K562 (cell line): ENCODE data around the gene PLXNA2. TPM values are rescaled to one million over a fixed set of nuclear protein-coding genes. Genes with fewer than 3 reads are reported as not detected.

Experiments used
- EHMT2 ChIP-seq: fragments of 450-650 bp; IDR thresholded peaks from 2 replicates; pipeline ENCODE4 v1.6.1; 2018; ENCODE audit warnings: antibody characterized with exemption
- ETV6 ChIP-seq, 3 experiments: fragments of 150-350 bp in 1 of 3; sonication (generic) in 1 of 3; formaldehyde crosslinking in 1 of 3; IDR thresholded peaks; 2 replicates each; pipeline versions ENCODE4 v1.6.1 to v1.8.0; 2014 to 2022; ENCODE audit warnings: borderline replicate concordance in 2 of 3, low read depth in 2 of 3, antibody characterized with exemption in 1 of 3, low read length in 1 of 3, mild to moderate bottlenecking in 1 of 3, missing genetic modification reagents in 1 of 3
- FOXK1 ChIP-seq: sonication (generic); formaldehyde crosslinking; IDR thresholded peaks from 2 replicates; pipeline ENCODE4 v1.8.0; 2022; ENCODE audit warnings: missing genetic modification reagents, mild to moderate bottlenecking, borderline replicate concordance
- GATAD2A ChIP-seq: fragments of 450-650 bp; IDR thresholded peaks from 2 replicates; pipeline ENCODE4 v1.6.1; 2017
- HMBOX1 ChIP-seq: sonication (generic); IDR thresholded peaks from 2 replicates; pipeline ENCODE4 v1.6.1; 2016
- NCOA1 ChIP-seq: fragments of 450-650 bp; IDR thresholded peaks from 2 replicates; pipeline ENCODE4 v1.6.1; 2016; ENCODE audit warnings: low read depth
- NCOR1 ChIP-seq: fragments of 450-650 bp; IDR thresholded peaks from 2 replicates; pipeline ENCODE4 v1.6.1; 2016; ENCODE audit warnings: mild to moderate bottlenecking, moderate library complexity
- PHB2 ChIP-seq: fragments of 450-650 bp; IDR thresholded peaks from 2 replicates; pipeline ENCODE4 v1.6.1; 2017; ENCODE audit warnings: low read depth
- RAD21 ChIP-seq, 2 experiments: fragments of 250-450 bp in 1 of 2; fragments of 450-650 bp in 1 of 2; sonication (Bioruptor Pico) in 1 of 2; formaldehyde crosslinking in 1 of 2; IDR thresholded peaks in 1 of 2; conservative IDR thresholded peaks in 1 of 2; 2 replicates each; pipeline versions ENCODE4 v1.4.0 to v1.8.0; 2020 to 2022; ENCODE audit warnings: mild to moderate bottlenecking in 2 of 2, moderate library complexity in 1 of 2
- RAD51 ChIP-seq: fragments of 450-650 bp; IDR thresholded peaks from 2 replicates; pipeline ENCODE4 v1.7.1; 2016; ENCODE audit warnings: low read depth, mild to moderate bottlenecking, borderline replicate concordance
- RFX1 ChIP-seq: fragments of 450-650 bp; IDR thresholded peaks from 2 replicates; pipeline ENCODE4 v1.6.1; 2016; ENCODE audit warnings: mild to moderate bottlenecking, moderate library complexity
- SNIP1 ChIP-seq: fragments of 450-650 bp; IDR thresholded peaks from 2 replicates; pipeline ENCODE4 v1.7.1; 2017; ENCODE audit warnings: low read depth, mild to moderate bottlenecking
- TCFL5 ChIP-seq: fragments of 250-450 bp; sonication (Bioruptor Pico); conservative IDR thresholded peaks from 2 replicates; pipeline ENCODE4 v1.6.1; 2021; ENCODE audit warnings: mild to moderate bottlenecking, moderate library complexity, matching md5 sums
- TEAD4 ChIP-seq, 2 experiments: sonication (generic) in 1 of 2; formaldehyde crosslinking in 1 of 2; IDR thresholded peaks; 2 replicates each; pipeline versions ENCODE4 v1.6.1 to v1.8.0; 2012 to 2022; ENCODE audit warnings: borderline replicate concordance in 1 of 2, inconsistent platforms in 1 of 2, low read length in 1 of 2, mild to moderate bottlenecking in 1 of 2, missing genetic modification reagents in 1 of 2
- USF2 ChIP-seq: sonication (generic); formaldehyde crosslinking; IDR thresholded peaks from 2 replicates; pipeline ENCODE4 v1.5.0; 2020; ENCODE audit warnings: missing genetic modification reagents
- YBX1 ChIP-seq: fragments of 450-650 bp; IDR thresholded peaks from 2 replicates; pipeline ENCODE4 v1.7.1; 2016; ENCODE audit warnings: mild to moderate bottlenecking
- ZNF133 ChIP-seq: fragments of 250-450 bp; sonication (Bioruptor Pico); IDR thresholded peaks from 2 replicates; pipeline ENCODE4 v1.4.0; 2020; ENCODE audit warnings: mild to moderate bottlenecking
- ZNF324 ChIP-seq: fragments of 250-450 bp; sonication (Bioruptor Pico); IDR thresholded peaks from 2 replicates; pipeline ENCODE4 v1.4.0; 2020; ENCODE audit warnings: mild to moderate bottlenecking
- ZNF449 ChIP-seq: fragments of 250-450 bp; sonication (Bioruptor Pico); IDR thresholded peaks from 2 replicates; pipeline ENCODE4 v1.8.0; 2022; ENCODE audit warnings: moderate library complexity, mild to moderate bottlenecking, inconsistent platforms
- ZNF655 ChIP-seq: fragments of 250-450 bp; sonication (Bioruptor Pico); IDR thresholded peaks from 2 replicates; pipeline ENCODE4 v1.5.0; 2021
- polyA plus RNA-seq, 8 experiments: library from polyadenylated mRNA; depleted of rRNA in 4 of 8; stranded (reverse) in 5 of 8; unstranded in 3 of 8; fragments of >200 nt; fragmentation: Nextera tagmentation in 2 of 8; fragmentation: Illumina TruSeq in 1 of 8; extraction: Ambion mirVana in 2 of 8; extraction: Trizol in 1 of 8; gene quantifications; 2 replicates each; pipeline versions ENCODE4 v1.2.1 to v1.2.3, GENCODE V29; 2011 to 2014; ENCODE audit warnings: inconsistent platforms in 1 of 8, missing spikeins in 1 of 8
- total RNA-seq, 7 experiments: library from RNA; depleted of rRNA in 6 of 7; stranded (reverse); fragments of >200 nt in 6 of 7; fragmentation: Illumina TruSeq in 2 of 7; extraction: Trizol in 2 of 7; gene quantifications; 2 replicates each; pipeline versions ENCODE4 v1.2.1 to v1.2.3, GENCODE V29; 2011 to 2021; ENCODE audit warnings: low replicate concordance in 1 of 7
- TF ChIP-seq, protein P1 (sequence below): fragments of 450-650 bp; formaldehyde crosslinking; IDR thresholded peaks from 2 replicates; pipeline ENCODE4 v1.4.0; 2020; ENCODE audit warnings: mild to moderate bottlenecking, moderate library complexity
- TF ChIP-seq, protein P2 (sequence below): sonication (generic); formaldehyde crosslinking; IDR thresholded peaks from 2 replicates; pipeline ENCODE4 v1.9.0; 2022; ENCODE audit warnings: mild to moderate bottlenecking, missing genetic modification reagents

The PLXNA2 gene
- total and polyA plus RNA-seq, 9 of the 15 experiments (the other 6 are each of a cell fraction or from before 2014, with no cell fraction given) = 0.01 to 1.3 (median 0.32) TPM

DNA sequence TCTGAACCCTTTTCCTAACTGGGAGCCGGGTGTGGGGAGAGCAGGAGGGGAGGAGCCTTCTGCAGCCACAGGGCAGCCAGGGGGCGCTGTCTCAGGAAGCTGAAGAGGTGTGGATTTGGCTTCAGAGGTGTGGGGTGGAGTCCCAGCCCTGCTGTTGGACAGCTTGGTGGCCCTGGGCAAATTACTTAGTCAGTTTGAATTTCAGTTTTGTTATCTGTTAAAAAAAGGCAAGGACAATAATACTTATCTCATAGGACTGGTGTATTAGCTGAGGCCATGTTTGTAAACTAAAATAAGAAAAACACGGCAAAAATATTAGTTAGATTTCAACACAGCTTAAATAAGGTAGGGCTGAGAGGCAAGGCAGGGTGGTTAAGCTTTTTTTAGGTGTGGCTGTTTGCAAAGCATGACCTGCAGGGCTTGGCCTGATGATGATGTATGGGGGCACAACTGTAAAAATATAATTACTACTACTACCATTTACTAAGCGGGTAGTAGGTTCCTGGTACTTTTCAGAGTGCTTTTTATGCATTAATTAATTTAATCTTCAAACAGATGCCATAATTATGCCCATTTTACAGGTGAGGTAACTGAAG is 111.8 kb downstream of the PLXNA2 start (continued):
- peak; percentile 83 to 88 for TF ChIP-seq RAD21 (CRISPR knock-in tag; conservative IDR thresholded peaks at IDR 0.05 in 1 of 2, IDR thresholded peaks at IDR 0.05 in 1 of 2)
- TF ChIP-seq ZNF655 = no peak
- TF ChIP-seq SNIP1 = no peak
- TF ChIP-seq EHMT2 = no peak
- TF ChIP-seq GATAD2A = no peak
- TF ChIP-seq HMBOX1 = no peak
- TF ChIP-seq NCOR1 = no peak
- no peak for TF ChIP-seq NCOA1
- TF ChIP-seq YBX1 = no peak
- TF ChIP-seq FOXK1 = no peak
- no peak for TF ChIP-seq USF2 (CRISPR knock-in tag)
- TF ChIP-seq ETV6 (IDR thresholded peaks at IDR 0.05; ENCODE audit: borderline replicate concordance in 1 of 2, low read depth in 2 of 2, low read length in 1 of 2) = no peak
- no peak for TF ChIP-seq ETV6 (CRISPR knock-in tag; IDR thresholded peaks at IDR 0.05; ENCODE audit: borderline replicate concordance)
- TF ChIP-seq, protein P1, sequence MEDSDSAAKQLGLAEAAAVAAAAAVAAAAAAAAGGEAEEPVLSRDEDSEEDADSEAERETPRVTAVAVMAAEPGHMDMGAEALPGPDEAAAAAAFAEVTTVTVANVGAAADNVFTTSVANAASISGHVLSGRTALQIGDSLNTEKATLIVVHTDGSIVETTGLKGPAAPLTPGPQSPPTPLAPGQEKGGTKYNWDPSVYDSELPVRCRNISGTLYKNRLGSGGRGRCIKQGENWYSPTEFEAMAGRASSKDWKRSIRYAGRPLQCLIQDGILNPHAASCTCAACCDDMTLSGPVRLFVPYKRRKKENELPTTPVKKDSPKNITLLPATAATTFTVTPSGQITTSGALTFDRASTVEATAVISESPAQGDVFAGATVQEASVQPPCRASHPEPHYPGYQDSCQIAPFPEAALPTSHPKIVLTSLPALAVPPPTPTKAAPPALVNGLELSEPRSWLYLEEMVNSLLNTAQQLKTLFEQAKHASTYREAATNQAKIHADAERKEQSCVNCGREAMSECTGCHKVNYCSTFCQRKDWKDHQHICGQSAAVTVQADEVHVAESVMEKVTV (CRISPR knock-in tag) = peak; percentile 73
- no peak for TF ChIP-seq RFX1
- no peak for TF ChIP-seq ZNF133 (CRISPR knock-in tag)
- no peak for TF ChIP-seq ZNF449 (CRISPR knock-in tag)
- no peak for TF ChIP-seq PHB2
- TF ChIP-seq TCFL5 (CRISPR knock-in tag) = no peak
- TF ChIP-seq, protein P2, sequence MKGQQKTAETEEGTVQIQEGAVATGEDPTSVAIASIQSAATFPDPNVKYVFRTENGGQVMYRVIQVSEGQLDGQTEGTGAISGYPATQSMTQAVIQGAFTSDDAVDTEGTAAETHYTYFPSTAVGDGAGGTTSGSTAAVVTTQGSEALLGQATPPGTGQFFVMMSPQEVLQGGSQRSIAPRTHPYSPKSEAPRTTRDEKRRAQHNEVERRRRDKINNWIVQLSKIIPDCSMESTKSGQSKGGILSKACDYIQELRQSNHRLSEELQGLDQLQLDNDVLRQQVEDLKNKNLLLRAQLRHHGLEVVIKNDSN (CRISPR knock-in tag) = no peak
- peak; percentile 31; the same call in 1 of the 2 replicates for TF ChIP-seq TEAD4 (IDR thresholded peaks at IDR 0.05; ENCODE audit: low read length)
- no peak for TF ChIP-seq TEAD4 (CRISPR knock-in tag; IDR thresholded peaks at IDR 0.05; ENCODE audit: borderline replicate concordance)
- no peak for TF ChIP-seq ZNF324 (CRISPR knock-in tag)
- no peak for TF ChIP-seq RAD51
